H1 (cell line): ENCODE data around the gene MEMO1. TPM values are rescaled to one million over a fixed set of nuclear protein-coding genes. Genes with fewer than 3 reads are reported as not detected.

ENCODE experiments used
- CTCF ChIA-PET: fragments of 300-600 bp; sonication (Branson Sonifier 250); formaldehyde crosslinking; loops from one replicate; lab custom pipeline; 2021; ENCODE audit not compliant: partially characterized antibody; lab: Charles Lee
- POLR2A ChIA-PET: fragments of 300-600 bp; sonication (Branson Sonifier 250); formaldehyde crosslinking; loops from one replicate; lab custom pipeline; 2021; ENCODE audit warnings: inconsistent platforms; ENCODE audit not compliant: partially characterized antibody; lab: Charles Lee
- DNase-seq, 2 experiments: peaks; one replicate each; pipeline versions ENCODE4 v3.0.0 to v3.0.0-alpha.2; 2010 to 2022; ENCODE audit warnings: low spot score in 2 of 2, low read depth in 1 of 2, mixed read lengths in 1 of 2
- FAIRE-seq: peaks from 2 replicates; lab custom pipeline; 2011; peaks lifted over from hg19 to GRCh38; lab: Jason Lieb, UNC
- H2AFZ ChIP-seq: 2 replicates; pipeline ENCODE4 v1.8.1; 2012; ENCODE audit warnings: low read length, inconsistent platforms
- H2AK5ac ChIP-seq: 2 replicates; pipeline ENCODE4 v1.6.1; 2013; ENCODE audit warnings: low read depth, low read length
- H2BK120ac ChIP-seq: replicated peaks from 2 replicates; pipeline ENCODE3; 2013; ENCODE audit warnings: low read depth, low read length, inconsistent platforms
- H2BK12ac ChIP-seq: 2 replicates; pipeline ENCODE4 v1.6.1; 2013; ENCODE audit warnings: low read depth, low read length
- H2BK15ac ChIP-seq: 2 replicates; pipeline ENCODE4 v1.6.1; 2013; ENCODE audit warnings: low read length
- H2BK20ac ChIP-seq: 2 replicates; pipeline ENCODE4 v1.6.1; 2013; ENCODE audit warnings: low read length
- H2BK5ac ChIP-seq: 2 replicates; pipeline ENCODE4 v1.6.1; 2013; ENCODE audit warnings: low read depth, low read length
- H3K14ac ChIP-seq: 2 replicates; pipeline ENCODE4 v1.6.1; 2013; ENCODE audit warnings: inconsistent platforms; ENCODE audit not compliant: insufficient read length
- H3K18ac ChIP-seq: 2 replicates; pipeline ENCODE4 v1.6.1; 2013; ENCODE audit warnings: low read length; ENCODE audit errors: extremely low read depth
- H3K23ac ChIP-seq: 2 replicates; pipeline ENCODE4 v1.6.1; 2013; ENCODE audit warnings: inconsistent platforms; ENCODE audit not compliant: insufficient read length
- H3K23me2 ChIP-seq: 2 replicates; pipeline ENCODE4 v1.6.1; 2013; ENCODE audit warnings: low read depth, low read length
- H3K27ac ChIP-seq: 2 replicates; pipeline ENCODE4 v1.6.1; 2011; ENCODE audit warnings: low read depth, low read length, inconsistent platforms
- H3K27me3 ChIP-seq, 4 experiments: replicated peaks in 1 of 4; 1 replicate in 1 of 4; 2 replicates in 3 of 4; pipeline versions ENCODE4 v1.6.1 to v1.8.1; 2011 to 2013; ENCODE audit warnings: low read length in 3 of 4, mild to moderate bottlenecking in 3 of 4, inconsistent platforms in 2 of 4, mixed read lengths in 2 of 4, moderate library complexity in 1 of 4; ENCODE audit not compliant: control insufficient read depth in 3 of 4, insufficient read depth in 3 of 4; ENCODE audit errors: extremely low read depth in 1 of 4
- H3K36me3 ChIP-seq, 4 experiments: 2 replicates each; pipeline versions ENCODE4 v1.6.1 to v1.8.1; 2011 to 2013; ENCODE audit warnings: mild to moderate bottlenecking in 4 of 4, low read length in 3 of 4, moderate library complexity in 2 of 4, control low read depth in 1 of 4, inconsistent platforms in 1 of 4; ENCODE audit not compliant: insufficient read depth in 4 of 4, control insufficient read depth in 2 of 4
- H3K4ac ChIP-seq: replicated peaks from 2 replicates; pipeline ENCODE3; 2013; ENCODE audit warnings: low read length, low read depth, mixed read lengths, inconsistent platforms; ENCODE audit not compliant: insufficient read length
- H3K4me1 ChIP-seq, 4 experiments: replicated peaks in 1 of 4; 1 replicate in 1 of 4; 2 replicates in 3 of 4; pipeline versions ENCODE4 v1.6.1 to v1.8.1; 2011 to 2013; ENCODE audit warnings: low read length in 3 of 4, inconsistent platforms in 2 of 4, mixed read lengths in 1 of 4; ENCODE audit not compliant: insufficient read depth in 4 of 4, control insufficient read depth in 3 of 4
- H3K4me2 ChIP-seq, 2 experiments: 2 replicates each; pipeline versions ENCODE4 v1.6.1 to v1.8.1; 2011 to 2013; ENCODE audit warnings: low read depth in 2 of 2, low read length in 2 of 2, control low read depth in 1 of 2, inconsistent platforms in 1 of 2, mild to moderate bottlenecking in 1 of 2; ENCODE audit not compliant: insufficient read depth in 1 of 2
- H3K4me3 ChIP-seq, 4 experiments: fragments of 200-600, 300-600 bp in 1 of 4; sonication (generic), shearing (Covaris generic), sonication (Bioruptor Twin) in 1 of 4; 2 replicates each; pipeline versions ENCODE4 v1.5.1 to v1.8.1; 2011 to 2016; ENCODE audit warnings: low read length in 4 of 4, low read depth in 3 of 4, control low read depth in 2 of 4, inconsistent platforms in 2 of 4, mild to moderate bottlenecking in 2 of 4, mixed read lengths in 1 of 4, moderate library complexity in 1 of 4; ENCODE audit not compliant: insufficient read depth in 2 of 4; ENCODE audit errors: extremely low read depth in 1 of 4
- H3K56ac ChIP-seq: replicated peaks from 2 replicates; pipeline ENCODE3; 2013; ENCODE audit warnings: low read depth, mild to moderate bottlenecking, mixed read lengths, low read length, inconsistent platforms; ENCODE audit not compliant: insufficient read length
- H3K79me1 ChIP-seq: 2 replicates; pipeline ENCODE4 v1.6.1; 2013; ENCODE audit warnings: low read depth, low read length, control low read depth
- H3K79me2 ChIP-seq, 2 experiments: 2 replicates each; pipeline versions ENCODE4 v1.6.1 to v1.8.1; 2012 to 2013; ENCODE audit warnings: low read length in 2 of 2, mild to moderate bottlenecking in 2 of 2, inconsistent platforms in 1 of 2; ENCODE audit not compliant: insufficient read depth in 2 of 2, control insufficient read depth in 1 of 2
- H3K9ac ChIP-seq, 4 experiments: replicated peaks in 1 of 4; 1 replicate in 1 of 4; 2 replicates in 3 of 4; pipeline versions ENCODE4 v1.6.1 to v1.8.1; 2011 to 2013; ENCODE audit warnings: low read depth in 3 of 4, low read length in 3 of 4, control low read depth in 2 of 4, mild to moderate bottlenecking in 2 of 4, moderate library complexity in 2 of 4, inconsistent platforms in 1 of 4; ENCODE audit errors: extremely low read depth in 1 of 4
- H3K9me3 ChIP-seq, 2 experiments: 2 replicates each; pipeline versions ENCODE4 v1.6.1 to v1.8.1; 2012 to 2013; ENCODE audit warnings: mild to moderate bottlenecking in 2 of 2, moderate library complexity in 2 of 2, control low read depth in 1 of 2, inconsistent platforms in 1 of 2, low read depth in 1 of 2, low read length in 1 of 2, mixed read lengths in 1 of 2; ENCODE audit not compliant: insufficient read depth in 2 of 2
- H4K20me1 ChIP-seq, 2 experiments: replicated peaks in 1 of 2; 2 replicates each; pipeline versions ENCODE3 to v1.8.1; 2011 to 2013; ENCODE audit warnings: inconsistent platforms in 2 of 2, low read length in 2 of 2, mild to moderate bottlenecking in 1 of 2; ENCODE audit not compliant: insufficient read depth in 2 of 2, control insufficient read depth in 1 of 2
- H4K5ac ChIP-seq: 2 replicates; pipeline ENCODE4 v1.6.1; 2013; ENCODE audit warnings: low read length, low read depth, mixed read lengths, inconsistent platforms; ENCODE audit not compliant: insufficient read length
- H4K8ac ChIP-seq: 2 replicates; pipeline ENCODE4 v1.8.0; 2013; ENCODE audit warnings: mild to moderate bottlenecking, moderate library complexity, low read length, inconsistent platforms; ENCODE audit not compliant: insufficient read depth; ENCODE audit errors: extremely low read depth
- H4K91ac ChIP-seq: replicated peaks from 2 replicates; pipeline ENCODE3; 2013; ENCODE audit warnings: low read length, mixed read lengths, inconsistent platforms; ENCODE audit not compliant: insufficient read length
- CBX8 ChIP-seq: fragments of 300-800, 300-1000 bp; sonication (generic); IDR thresholded peaks from 2 replicates; pipeline ENCODE4 v1.7.1; 2016; ENCODE audit warnings: low read depth, low read length, borderline replicate concordance
- CEBPB ChIP-seq: IDR thresholded peaks from 2 replicates; pipeline ENCODE4 v1.6.1; 2012; ENCODE audit warnings: low read depth, low read length
- CHD1 ChIP-seq: IDR thresholded peaks from 2 replicates; pipeline ENCODE4 v1.6.1; 2012; ENCODE audit warnings: low read depth, low read length, improper control_type of control experiment
- CHD2 ChIP-seq: IDR thresholded peaks from 2 replicates; pipeline ENCODE4 v1.6.1; 2012; ENCODE audit warnings: low read length, improper control_type of control experiment
- KDM5A ChIP-seq: fragments of 200-600 bp; IDR thresholded peaks from 2 replicates; pipeline ENCODE4 v1.7.1; 2012; ENCODE audit warnings: mild to moderate bottlenecking, low read length, inconsistent platforms, mixed read lengths
- NANOG ChIP-seq: IDR thresholded peaks from 2 replicates; pipeline ENCODE4 v1.6.1; 2011; ENCODE audit warnings: low read length, low read depth, mild to moderate bottlenecking, inconsistent platforms; ENCODE audit not compliant: insufficient read depth, poor library complexity, severe bottlenecking
- PHF8 ChIP-seq: fragments of 200-600 bp; sonication (generic); conservative IDR thresholded peaks from 2 replicates; pipeline ENCODE4 v1.7.1; 2012; ENCODE audit warnings: low read depth, mild to moderate bottlenecking, inconsistent platforms, low read length, moderate library complexity
- SIX5 ChIP-seq: IDR thresholded peaks from 2 replicates; pipeline ENCODE4 v1.6.1; 2011; ENCODE audit warnings: mild to moderate bottlenecking, low read depth, low read length
- SP1 ChIP-seq: IDR thresholded peaks from 2 replicates; pipeline ENCODE4 v1.6.1; 2011; ENCODE audit warnings: low read depth, low read length
- SRF ChIP-seq: IDR thresholded peaks from 2 replicates; pipeline ENCODE4 v1.6.1; 2011; ENCODE audit warnings: mild to moderate bottlenecking, low read depth, low read length, moderate library complexity
- TAF7 ChIP-seq: optimal IDR thresholded peaks from 2 replicates; pipeline ENCODE3; 2011; ENCODE audit warnings: low read depth, mild to moderate bottlenecking, inconsistent platforms, low read length, moderate library complexity, borderline replicate concordance
- TCF12 ChIP-seq: IDR thresholded peaks from 2 replicates; pipeline ENCODE4 v1.6.1; 2011; ENCODE audit warnings: low read depth, mild to moderate bottlenecking, low read length
- USF2 ChIP-seq: IDR thresholded peaks from 2 replicates; pipeline ENCODE4 v1.6.1; 2011; ENCODE audit warnings: low read length, improper control_type of control experiment
- WGBS, 2 experiments: shearing (Covaris generic) in 1 of 2; methylation state at CpG; one replicate each; pipeline versions ENCODE4 v1.1.6 to v1.1.7; 2013 to 2015; ENCODE audit warnings: low lambda C conversion rate in 2 of 2, mixed read lengths in 2 of 2, inconsistent platforms in 1 of 2, low coverage in 1 of 2, missing lambda C conversion rate in 1 of 2; ENCODE audit not compliant: insufficient replicate concordance in 2 of 2, insufficient coverage in 1 of 2, insufficient read length in 1 of 2; ENCODE audit errors: extremely low coverage in 1 of 2, missing lambda C conversion rate in 1 of 2; 5-methylcytosine and 5-hydroxymethylcytosine counted together
- polyA plus RNA-seq, 7 experiments: library from polyadenylated mRNA; depleted of rRNA in 3 of 7; stranded (reverse) in 5 of 7; unstranded in 2 of 7; fragments of >200 nt in 5 of 7; fragments of 200-250 nt in 2 of 7; gene quantifications; 1 replicate in 5 of 7; 2 replicates in 1 of 7; 4 replicates in 1 of 7; pipeline versions ENCODE4 v1.2.1 to v1.2.3, GENCODE V29; 2011 to 2013; ENCODE audit warnings: missing spikeins in 2 of 7, mixed read lengths in 2 of 7
- total RNA-seq: library from RNA; stranded (reverse); fragmentation: NEBNext Ultra II Directional; extraction: Animal tissue kit (Norgen Biotek cat#: 25700); gene quantifications from 2 replicates; pipeline ENCODE4 v1.2.1, GENCODE V29; 2021

The MEMO1 gene
- total and polyA plus RNA-seq, 2 of the 8 experiments (the other 6 are each of a cell fraction or from before 2014, with no cell fraction given), result 26.9 to 54.7 TPM

DNA sequence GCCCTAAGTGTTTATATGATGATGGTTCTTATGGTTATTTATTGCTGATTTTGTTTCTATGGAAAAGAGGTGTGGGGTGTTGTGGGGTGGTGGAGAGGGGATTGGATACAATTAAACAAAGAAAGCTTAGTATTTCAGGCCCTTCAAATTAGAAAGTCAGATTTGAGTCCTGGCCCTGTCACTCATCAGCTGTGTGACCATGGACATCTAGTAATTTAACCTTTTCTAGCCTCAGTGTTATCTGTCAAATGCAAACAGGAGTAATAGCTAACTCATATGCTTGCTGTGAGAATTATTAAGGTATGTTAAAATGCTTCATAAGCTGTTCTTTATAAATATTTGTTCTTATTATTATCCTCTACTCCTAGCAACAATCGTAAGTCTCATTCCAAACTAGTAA is 2.1 kb upstream of the MEMO1 start:
- Histone ChIP-seq H3K79me1 (no peaks in the 10 kb centered on the region), H3K27me3 (no peaks in the 10 kb centered on the region), H3K9ac (no peak overlapping the region), H2BK15ac (no peak overlapping the region), H3K23me2 (peaks cover 8% of the 10 kb centered on the region), H4K8ac (no peak overlapping the region), H2AFZ (no peak overlapping the region), H2BK20ac (no peak overlapping the region), H3K56ac (no peak overlapping the region), H3K36me3 (peaks cover 0 to 15% (median 3%) of the 10 kb centered on the region in 4 experiments; a peak in 2 of 8 replicates), H4K91ac (no peak overlapping the region), H3K9me3 (no peaks in the 10 kb centered on the region), H2BK12ac (no peak overlapping the region), H3K14ac (no peak overlapping the region), H4K5ac (no peak overlapping the region), H3K27ac (no peak overlapping the region), H3K4me1 (peaks cover 0 to 13% (median 3%) of the 10 kb centered on the region in 4 experiments; a peak in 4 of 7 replicates), H2AK5ac (no peak overlapping the region), H3K4ac (no peak overlapping the region), H3K79me2 (peaks cover 5 to 15% of the 10 kb centered on the region in 2 experiments), H4K20me1 (peaks cover 6% of the 10 kb centered on the region in 2 experiments), H2BK120ac (no peak overlapping the region), H3K4me2 (no peak overlapping the region), H3K23ac (no peak overlapping the region), H2BK5ac (no peak overlapping the region), H3K4me3 (no peak overlapping the region), H3K18ac (no peak overlapping the region)
- ChIA-PET CTCF (interaction anchor here (0.6 to 0.9 kb wide), 3 partner anchors 13 to 126 kb away, joined by 3 read pairs; no protein-coding TSS in a partner anchor), POLR2A (interaction anchor here (1.0 to 3.7 kb wide), 8 partner anchors 8 to 153 kb away, joined by 3 to 19 read pairs (median 6); partner anchors contain the start of genes DPY30, SLC30A6 and SPAST)
- WGBS, 2 experiments, result 88% methylated on average over 1 of the region's 1 CpG; no CpG with 5 or more reads in 1 of the 2 experiments
- DNase-seq (no peak), FAIRE-seq (no peak)
- TF ChIP-seq KDM5A (no peak), USF2 (no peak), CHD1 (no peak), PHF8 (no peak), CBX8 (no peak), SRF (no peak), CHD2 (no peak), SIX5 (no peak), TCF12 (no peak), TAF7 (no peak), CEBPB (no peak), NANOG (no peak), SP1 (no peak)
